HG03520 (cell line): ENCODE data around the gene IMPA2.

Source experiments
- ATAC-seq: cut with Tn5 transposase; IDR thresholded peaks from one replicate; pipeline ENCODE4 v1.9.1; 2021; ENCODE audit warnings: mild to moderate bottlenecking, moderate library complexity; ENCODE audit not compliant: unreplicated experiment

The IMPA2 gene

GRCh38 chr18:11987527-11987926 is 6.2 kb downstream of the IMPA2 start:
- no peak for ATAC-seq

- ATAC-seq = no peak
Observed at GRCh38 chr18:11989174-11989573, 7.9 kb downstream of the IMPA2 start.

- ATAC-seq = no peak
Observed at GRCh38 chr18:11989966-11990380, 8.7 kb downstream of the IMPA2 start.

GRCh38 chr18:11990539-11990938 is 9.2 kb downstream of the IMPA2 start:
- no peak for ATAC-seq

- no peak for ATAC-seq
Observed at GRCh38 chr18:11991021-11991795, 9.9 kb downstream of the IMPA2 start.

GRCh38 chr18:11992096-11992790 is 10.9 kb downstream of the IMPA2 start:
- no peak for ATAC-seq

GRCh38 chr18:11993264-11993916 is 12.1 kb downstream of the IMPA2 start:
- ATAC-seq = no peak

- no peak for ATAC-seq
Observed at GRCh38 chr18:11994336-11994702, 13.0 kb downstream of the IMPA2 start.

- no peak for ATAC-seq
Observed at GRCh38 chr18:11994703-11995444, 13.6 kb downstream of the IMPA2 start.

GRCh38 chr18:11995445-11996189 is 14.3 kb downstream of the IMPA2 start:
- peak; percentile 83 for ATAC-seq

GRCh38 chr18:11996190-11996754 is 15.0 kb downstream of the IMPA2 start:
- no peak for ATAC-seq

GRCh38 chr18:11996907-11997306 is 15.6 kb downstream of the IMPA2 start:
- no peak for ATAC-seq

GRCh38 chr18:11997466-11997865 is 16.2 kb downstream of the IMPA2 start:
- ATAC-seq = no peak

- ATAC-seq = no peak
Observed at GRCh38 chr18:11998193-11998592, 16.9 kb downstream of the IMPA2 start.

GRCh38 chr18:11999429-11999828 is 18.1 kb downstream of the IMPA2 start:
- no peak for ATAC-seq

- ATAC-seq = no peak
Observed at GRCh38 chr18:12000072-12000659, 18.9 kb downstream of the IMPA2 start.

- no peak for ATAC-seq
Observed at GRCh38 chr18:12001421-12001820, 20.1 kb downstream of the IMPA2 start.

GRCh38 chr18:12003894-12004293 is 22.6 kb downstream of the IMPA2 start:
- ATAC-seq = no peak

GRCh38 chr18:12005538-12006487 is 24.5 kb downstream of the IMPA2 start:
- ATAC-seq = no peak
